ACC112 (cell line): ENCODE results near the gene FANCG.
A peak's percentile ranks its signal among the peaks of the same experiment; 100 is the strongest.

Source experiments
- H2AFZ ChIP-seq: fragments of 200-600 bp; sonication (generic); one replicate; pipeline ENCODE4 v1.6.0; 2017; ENCODE audit warnings: antibody characterized with exemption, low read length; ENCODE audit not compliant: unreplicated experiment
- H3K27ac ChIP-seq: fragments of 200-600 bp; sonication (generic); 2 replicates; pipeline ENCODE4 v1.5.1; 2014; ENCODE audit warnings: low read depth, mild to moderate bottlenecking, antibody characterized with exemption, low read length, moderate library complexity
- H3K27me3 ChIP-seq: fragments of 200-600 bp; sonication (generic); 2 replicates; pipeline ENCODE4 v1.6.1; 2014; ENCODE audit warnings: mild to moderate bottlenecking, antibody characterized with exemption, low read length, moderate library complexity, mixed read lengths; ENCODE audit not compliant: insufficient read depth
- H3K36me3 ChIP-seq: fragments of 200-600 bp; sonication (generic); 2 replicates; pipeline ENCODE4 v1.6.1; 2016; ENCODE audit warnings: mild to moderate bottlenecking, antibody characterized with exemption, low read length, moderate library complexity, mixed read lengths; ENCODE audit not compliant: insufficient read depth
- H3K4me1 ChIP-seq: fragments of 200-600 bp; sonication (generic); one replicate; pipeline ENCODE4 v1.6.1; 2016; ENCODE audit warnings: low read length, mixed read lengths; ENCODE audit not compliant: insufficient read depth, unreplicated experiment, control insufficient read depth
- H3K4me3 ChIP-seq: fragments of 200-600 bp; sonication (generic); 2 replicates; pipeline ENCODE4 v1.5.1; 2014; ENCODE audit warnings: mild to moderate bottlenecking, low read depth, low read length
- H3K79me2 ChIP-seq: fragments of 200-600 bp; sonication (generic); one replicate; pipeline ENCODE4 v1.6.0; 2016; ENCODE audit warnings: low read length; ENCODE audit not compliant: control insufficient read depth, unreplicated experiment, insufficient read depth

FANCG gene

GRCh38 chr9:35075358-35075757, 4.4 kb downstream of the FANCG start:
- no peak overlapping the region for H3K4me3 ChIP-seq
- H3K4me1 ChIP-seq, result peaks cover 20% of the 10 kb centered on the region
- peaks cover 7% of the 10 kb centered on the region; the same call in 1 of the 2 replicates for H3K36me3 ChIP-seq
- H3K79me2 ChIP-seq, result peaks cover 41% of the 10 kb centered on the region
- H3K27me3 ChIP-seq, result no peaks in the 10 kb centered on the region
- no peak overlapping the region for H2AFZ ChIP-seq
- H3K27ac ChIP-seq, result no peak overlapping the region

GRCh38 chr9:35074791-35075190, 5.0 kb downstream of the FANCG start:
- peaks cover 25% of the 10 kb centered on the region for H3K4me1 ChIP-seq

GRCh38 chr9:35074141-35074540, 5.6 kb downstream of the FANCG start:
- Histone ChIP-seq H3K27me3 (no peaks in the 10 kb centered on the region), H3K4me1 (peaks cover 28% of the 10 kb centered on the region), H2AFZ (no peak overlapping the region), H3K36me3 (peaks cover 7% of the 10 kb centered on the region; the same call in 1 of the 2 replicates), H3K27ac (no peak overlapping the region), H3K4me3 (no peak overlapping the region), H3K79me2 (peaks cover 53% of the 10 kb centered on the region)

More at GRCh38 chr9:35074791-35075190, 5.0 kb downstream of the FANCG start:
- H3K36me3 ChIP-seq, result peaks cover 7% of the 10 kb centered on the region; the same call in 1 of the 2 replicates
- no peak overlapping the region for H2AFZ ChIP-seq
- H3K27me3 ChIP-seq, result no peaks in the 10 kb centered on the region
- H3K27ac ChIP-seq, result no peak overlapping the region
- H3K4me3 ChIP-seq, result no peak overlapping the region
- H3K79me2 ChIP-seq, result peaks cover 47% of the 10 kb centered on the region

GRCh38 chr9:35073279-35073612, 6.5 kb downstream of the FANCG start:
- Histone ChIP-seq H3K4me1 (peaks cover 29% of the 10 kb centered on the region), H3K27me3 (no peaks in the 10 kb centered on the region), H2AFZ (no peak overlapping the region), H3K79me2 (peaks cover 53% of the 10 kb centered on the region), H3K36me3 (peaks cover 13% of the 10 kb centered on the region; the same call in 1 of the 2 replicates), H3K4me3 (peak overlapping the region; percentile 50), H3K27ac (peak overlapping the region; percentile 95)

- Histone ChIP-seq H3K79me2 (peaks cover 53% of the 10 kb centered on the region), H3K36me3 (peaks cover 19% of the 10 kb centered on the region; the same call in 1 of the 2 replicates)
Measured at GRCh38 chr9:35072461-35073278, 7.1 kb downstream of the FANCG start, which contains the start of gene VCP. Gene VCP, minus strand, starts transcription at chr9:35072625. Its CDS starts 272 bp downstream, at chr9:35072353.

GRCh38 chr9:35071814-35072460, 7.8 kb downstream of the FANCG start:
- peaks cover 26% of the 10 kb centered on the region for H3K36me3 ChIP-seq
- peaks cover 24% of the 10 kb centered on the region for H3K4me1 ChIP-seq
- peaks cover 53% of the 10 kb centered on the region for H3K79me2 ChIP-seq
- H3K27me3 ChIP-seq, result no peaks in the 10 kb centered on the region
- peak overlapping the region; percentile 55 for H2AFZ ChIP-seq
- H3K4me3 ChIP-seq, result peak overlapping the region; percentile 97
- peak overlapping the region; percentile 95 for H3K27ac ChIP-seq

More at GRCh38 chr9:35072461-35073278, 7.1 kb downstream of the FANCG start, which contains the start of gene VCP:
- Histone ChIP-seq H3K4me3 (peak within 1 kb of the TSS; percentile 97), H3K4me1 (peaks cover 24% of the 10 kb centered on the region), H2AFZ (peak within 1 kb of the TSS; percentile 55), H3K27me3 (no peaks in the 10 kb centered on the region), H3K27ac (peak within 1 kb of the TSS; percentile 95)

- peaks cover 31% of the 10 kb centered on the region for H3K36me3 ChIP-seq
Measured at GRCh38 chr9:35070823-35071813, 8.6 kb downstream of the FANCG start.

GRCh38 chr9:35069020-35069419, 10.7 kb downstream of the FANCG start:
- Histone ChIP-seq H3K4me1 (peaks cover 24% of the 10 kb centered on the region), H3K79me2 (peaks cover 62% of the 10 kb centered on the region), H3K36me3 (peaks cover 42% of the 10 kb centered on the region), H3K27ac (no peak overlapping the region), H2AFZ (no peak overlapping the region), H3K4me3 (peak overlapping the region; percentile 4), H3K27me3 (no peaks in the 10 kb centered on the region)

More at GRCh38 chr9:35070823-35071813, 8.6 kb downstream of the FANCG start:
- no peaks in the 10 kb centered on the region for H3K27me3 ChIP-seq
- H3K4me1 ChIP-seq, result peaks cover 24% of the 10 kb centered on the region
- H3K79me2 ChIP-seq, result peaks cover 54% of the 10 kb centered on the region
- H2AFZ ChIP-seq, result peak overlapping the region; percentile 55
- peak overlapping the region; percentile 97 for H3K4me3 ChIP-seq
- H3K27ac ChIP-seq, result peak overlapping the region; percentile 95

GRCh38 chr9:35067056-35067455, 12.7 kb downstream of the FANCG start:
- Histone ChIP-seq H3K79me2 (peaks cover 70% of the 10 kb centered on the region), H3K27ac (no peak overlapping the region), H2AFZ (no peak overlapping the region), H3K27me3 (no peaks in the 10 kb centered on the region), H3K4me1 (peaks cover 19% of the 10 kb centered on the region), H3K36me3 (peaks cover 58% of the 10 kb centered on the region), H3K4me3 (no peak overlapping the region)
